PC-3 (cell line): ENCODE results near the gene TTC39B. TPM values are rescaled to one million over a fixed set of nuclear protein-coding genes. Genes with fewer than 3 reads are reported as not detected.

Experiments
- ATAC-seq: fragments of 200-7000 bp; cut with Tn5 transposase; 2 replicates; pipeline ENCODE4 v1.9.1; 2020; ENCODE audit warnings: mild to moderate bottlenecking, moderate library complexity
- BruUV-seq: library from RNA; stranded (reverse); fragments of 400-500 nt; replicated peaks from 2 replicates; lab custom pipeline; 2021; lab: Mats Ljungman, UMichigan
- CTCF ChIA-PET: fragments of 300-600 bp; sonication (Branson Sonifier 250); formaldehyde crosslinking; loops from one replicate; lab custom pipeline; 2022; ENCODE audit warnings: antibody characterized with exemption; lab: Charles Lee
- POLR2A ChIA-PET: fragments of 300-600 bp; sonication (Branson Sonifier 250); formaldehyde crosslinking; loops from one replicate; lab custom pipeline; 2022; ENCODE audit warnings: antibody characterized with exemption; ENCODE audit not compliant: unreplicated experiment; lab: Charles Lee
- DNase-seq: peaks from one replicate; pipeline ENCODE4 v3.0.0-alpha.2; 2015
- H2AFZ ChIP-seq: fragments of 300-600 bp; sonication (generic); 2 replicates; pipeline ENCODE4 v1.6.0; 2016; ENCODE audit warnings: antibody characterized with exemption, low read length
- H3F3A ChIP-seq: fragments of 300-600 bp; sonication (generic); one replicate; pipeline ENCODE4 v1.6.0; 2017; ENCODE audit warnings: antibody characterized with exemption, low read length, control low read depth, mild to moderate bottlenecking; ENCODE audit not compliant: unreplicated experiment
- H3K27ac ChIP-seq: fragments of 300-600 bp; sonication (generic); 2 replicates; pipeline ENCODE4 v1.5.1; 2016; ENCODE audit warnings: mild to moderate bottlenecking, low read length
- H3K27me3 ChIP-seq: fragments of 300-600 bp; sonication (generic); 2 replicates; pipeline ENCODE4 v1.6.1; 2016; ENCODE audit warnings: low read length, mixed read lengths
- H3K36me3 ChIP-seq: fragments of 300-600 bp; sonication (generic); 2 replicates; pipeline ENCODE4 v1.6.1; 2016; ENCODE audit warnings: low read depth, mixed run types, low read length, mixed read lengths
- H3K4me1 ChIP-seq: fragments of 300-600 bp; sonication (generic); 2 replicates; pipeline ENCODE4 v1.5.1; 2016; ENCODE audit warnings: low read length; ENCODE audit not compliant: insufficient read depth
- H3K4me2 ChIP-seq: fragments of 300-600 bp; sonication (generic); 2 replicates; pipeline ENCODE4 v1.6.0; 2016; ENCODE audit warnings: low read length
- H3K4me3 ChIP-seq: fragments of 300-600 bp; sonication (generic); 2 replicates; pipeline ENCODE4 v1.5.1; 2016; ENCODE audit warnings: mild to moderate bottlenecking, low read length, mixed read lengths
- H3K79me2 ChIP-seq: fragments of 300-600 bp; sonication (generic); 2 replicates; pipeline ENCODE4 v1.6.1; 2017; ENCODE audit warnings: low read length, mixed read lengths
- H3K9ac ChIP-seq: fragments of 300-600 bp; sonication (generic); 2 replicates; pipeline ENCODE4 v1.6.0; 2016; ENCODE audit warnings: mild to moderate bottlenecking, low read length
- H3K9me2 ChIP-seq: fragments of 300-600 bp; sonication (generic); replicated peaks from 2 replicates; pipeline ENCODE4 v1.6.1; 2016; ENCODE audit warnings: mixed run types, low read length, mixed read lengths
- H3K9me3 ChIP-seq: fragments of 300-600 bp; sonication (generic); 2 replicates; pipeline ENCODE4 v1.6.1; 2016; ENCODE audit warnings: low read length, mixed read lengths
- H4K20me1 ChIP-seq: fragments of 300-600 bp; sonication (generic); 2 replicates; pipeline ENCODE4 v1.6.1; 2016; ENCODE audit warnings: low read length, mixed read lengths
- EZH2 ChIP-seq: fragments of 300-600 bp; sonication (generic); IDR thresholded peaks from one replicate; pipeline ENCODE4 v1.6.1; 2017; ENCODE audit warnings: antibody characterized with exemption, mild to moderate bottlenecking, low read length; ENCODE audit not compliant: unreplicated experiment
- EZH2phosphoT487 ChIP-seq: fragments of 300-600 bp; sonication (generic); IDR thresholded peaks from 2 replicates; pipeline ENCODE4 v1.6.1; 2018; ENCODE audit warnings: mild to moderate bottlenecking, antibody characterized with exemption, low read length, borderline replicate concordance
- intact Hi-C: fragments of 100-400 bp; cut with micrococcal nuclease; formaldehyde crosslinking; loops from 2 replicates; pipeline ENCODE4 v1.9.0; 2023
- total RNA-seq: library from RNA; depleted of rRNA; stranded (reverse); fragments of >200 nt; gene quantifications from 2 replicates; pipeline ENCODE4 v1.2.3, GENCODE V29; 2014
- TF ChIP-seq, protein P1 (sequence below): fragments of 300-600 bp; sonication (generic); conservative IDR thresholded peaks from 2 replicates; pipeline ENCODE4 v1.5.1; 2017; ENCODE audit warnings: antibody characterized with exemption, low read depth, mild to moderate bottlenecking, low read length

TTC39B gene
- total RNA-seq, 1 experiment from 2014 or later, result 1.5 TPM

DNA sequence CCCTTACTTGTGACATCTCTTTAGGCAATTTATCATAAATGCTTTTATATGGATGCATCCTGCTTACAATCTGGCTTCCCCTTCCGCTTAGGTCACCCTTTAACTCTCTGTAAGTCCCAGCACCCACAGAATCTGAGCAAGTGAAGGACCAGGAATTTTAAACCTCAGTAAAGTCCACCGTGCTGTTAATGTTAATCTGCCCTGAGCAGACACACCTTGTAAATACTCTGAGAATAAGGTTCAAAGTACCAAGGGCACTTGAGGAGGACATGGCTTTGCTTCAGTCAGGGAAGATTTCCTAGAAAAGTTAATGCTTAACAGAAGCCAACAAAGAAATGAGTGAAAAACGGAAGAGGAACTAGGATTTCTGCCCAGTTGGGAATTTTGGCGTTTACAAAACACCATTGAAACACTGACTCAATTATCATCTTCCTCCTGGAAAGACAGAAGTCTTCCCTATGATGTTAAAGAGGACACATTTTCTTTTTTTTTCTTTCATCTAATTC, 26.4 kb upstream of the TTC39B start:
- ChIA-PET POLR2A (no interaction called here), CTCF (no interaction called here)
- Histone ChIP-seq H3K4me3 (no peak overlapping the region), H3K36me3 (no peaks in the 10 kb centered on the region), H3K4me1 (no peaks in the 10 kb centered on the region), H3K9ac (no peak overlapping the region), H3K9me3 (no peaks in the 10 kb centered on the region), H3K9me2 (no peaks in the 10 kb centered on the region), H2AFZ (no peak overlapping the region), H3K27me3 (no peaks in the 10 kb centered on the region), H4K20me1 (no peaks in the 10 kb centered on the region), H3K27ac (no peak overlapping the region), H3F3A (no peaks in the 10 kb centered on the region), H3K4me2 (no peak overlapping the region), H3K79me2 (no peaks in the 10 kb centered on the region)
- TF ChIP-seq, protein P1, sequence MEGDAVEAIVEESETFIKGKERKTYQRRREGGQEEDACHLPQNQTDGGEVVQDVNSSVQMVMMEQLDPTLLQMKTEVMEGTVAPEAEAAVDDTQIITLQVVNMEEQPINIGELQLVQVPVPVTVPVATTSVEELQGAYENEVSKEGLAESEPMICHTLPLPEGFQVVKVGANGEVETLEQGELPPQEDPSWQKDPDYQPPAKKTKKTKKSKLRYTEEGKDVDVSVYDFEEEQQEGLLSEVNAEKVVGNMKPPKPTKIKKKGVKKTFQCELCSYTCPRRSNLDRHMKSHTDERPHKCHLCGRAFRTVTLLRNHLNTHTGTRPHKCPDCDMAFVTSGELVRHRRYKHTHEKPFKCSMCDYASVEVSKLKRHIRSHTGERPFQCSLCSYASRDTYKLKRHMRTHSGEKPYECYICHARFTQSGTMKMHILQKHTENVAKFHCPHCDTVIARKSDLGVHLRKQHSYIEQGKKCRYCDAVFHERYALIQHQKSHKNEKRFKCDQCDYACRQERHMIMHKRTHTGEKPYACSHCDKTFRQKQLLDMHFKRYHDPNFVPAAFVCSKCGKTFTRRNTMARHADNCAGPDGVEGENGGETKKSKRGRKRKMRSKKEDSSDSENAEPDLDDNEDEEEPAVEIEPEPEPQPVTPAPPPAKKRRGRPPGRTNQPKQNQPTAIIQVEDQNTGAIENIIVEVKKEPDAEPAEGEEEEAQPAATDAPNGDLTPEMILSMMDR, result no peak
- TF ChIP-seq EZH2, result no peak
- TF ChIP-seq EZH2phosphoT487, result no peak
- intact Hi-C loops, result no loop called here
- DNase-seq, result no peak
- ATAC-seq, result no peak
- BruUV-seq, result no TSS peak

DNA sequence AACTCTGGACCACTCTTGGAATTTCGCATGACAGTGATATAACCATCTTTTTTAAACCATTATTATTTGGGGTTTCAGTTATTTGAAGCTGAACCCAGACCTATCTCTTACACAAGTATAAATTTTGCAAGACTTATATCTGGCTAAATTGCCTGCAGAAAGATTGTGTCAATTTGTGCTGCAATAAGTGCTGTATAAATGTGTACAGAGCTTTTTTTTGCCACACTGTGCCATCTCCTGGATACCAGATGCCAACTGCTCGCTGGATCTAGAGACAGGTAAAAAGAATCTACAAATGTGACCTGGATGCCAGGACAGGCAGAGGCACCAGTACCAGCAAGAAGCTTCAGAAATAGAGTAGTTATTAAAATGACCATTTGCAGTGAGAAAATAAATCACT, 25.9 kb upstream of the TTC39B start:
- intact Hi-C loops, result no loop called here
- Histone ChIP-seq H3K4me3 (no peak overlapping the region), H3K9me3 (no peaks in the 10 kb centered on the region), H3K4me1 (no peaks in the 10 kb centered on the region), H3K4me2 (no peak overlapping the region), H3K27ac (no peak overlapping the region), H3K9ac (no peak overlapping the region), H3K27me3 (no peaks in the 10 kb centered on the region), H3F3A (no peaks in the 10 kb centered on the region), H3K36me3 (no peaks in the 10 kb centered on the region), H3K79me2 (no peaks in the 10 kb centered on the region), H4K20me1 (no peaks in the 10 kb centered on the region), H2AFZ (no peak overlapping the region), H3K9me2 (no peaks in the 10 kb centered on the region)
- ATAC-seq (no peak), DNase-seq (no peak)
- ChIA-PET POLR2A (no interaction called here), CTCF (no interaction called here)
- no TSS peak for BruUV-seq
- TF ChIP-seq EZH2 (no peak), EZH2phosphoT487 (no peak)
- TF ChIP-seq, protein P1, result no peak

DNA sequence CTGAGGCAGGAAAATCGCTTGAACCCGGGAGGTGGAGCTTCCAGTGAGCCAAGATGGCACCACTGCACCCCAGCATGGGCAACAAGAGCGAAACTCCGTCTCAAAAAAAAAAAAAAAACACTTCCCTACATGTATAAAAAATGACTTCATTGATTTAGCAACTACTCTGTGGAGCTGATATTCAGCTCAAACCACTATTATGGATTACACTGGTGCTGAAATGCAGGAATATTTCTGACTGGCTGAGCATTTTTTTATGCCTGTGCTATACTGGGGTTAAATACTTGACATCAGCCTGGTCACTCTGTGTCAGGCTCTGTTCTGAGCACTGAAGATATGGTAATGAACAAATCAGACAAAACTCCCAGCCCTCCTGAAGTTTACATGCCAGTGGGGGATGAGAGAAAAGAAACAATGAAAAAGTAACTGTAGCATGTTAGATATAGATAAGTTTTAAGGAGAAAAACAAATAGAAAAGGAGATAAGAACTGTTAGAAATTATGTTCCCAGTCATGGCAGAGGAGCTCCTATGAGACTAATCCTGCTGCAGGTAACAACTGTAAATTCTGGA, 22.6 kb upstream of the TTC39B start:
- ATAC-seq, result no peak
- Histone ChIP-seq H4K20me1 (no peaks in the 10 kb centered on the region), H3F3A (no peaks in the 10 kb centered on the region), H3K4me1 (no peaks in the 10 kb centered on the region), H3K27ac (no peak overlapping the region), H2AFZ (no peak overlapping the region), H3K9ac (no peak overlapping the region), H3K9me2 (no peaks in the 10 kb centered on the region), H3K36me3 (no peaks in the 10 kb centered on the region), H3K27me3 (no peaks in the 10 kb centered on the region), H3K9me3 (no peaks in the 10 kb centered on the region), H3K4me3 (no peak overlapping the region), H3K4me2 (no peak overlapping the region), H3K79me2 (no peaks in the 10 kb centered on the region)
- no peak for DNase-seq
- BruUV-seq, result no TSS peak
- TF ChIP-seq EZH2 (no peak), EZH2phosphoT487 (no peak)
- TF ChIP-seq, protein P1, result no peak
- intact Hi-C loops, result no loop called here
- ChIA-PET POLR2A (no interaction called here), CTCF (no interaction called here)
